Astrocyte (in vitro differentiated cells and primary cell): ENCODE data around the gene TTC34. TPM values are rescaled to one million over a fixed set of nuclear protein-coding genes. Genes with fewer than 3 reads are reported as not detected.

Source experiments
- DNase-seq: peaks from one replicate; pipeline ENCODE4 v3.0.0-alpha.2; 2010; ENCODE audit warnings: low read depth
- FAIRE-seq: peaks from 2 replicates; lab custom pipeline; 2011; peaks lifted over from hg19 to GRCh38; lab: Jason Lieb, UNC
- H2AFZ ChIP-seq: 2 replicates; pipeline ENCODE4 v1.6.0; 2012; ENCODE audit warnings: low read depth, low read length, inconsistent platforms
- H3K27ac ChIP-seq: 2 replicates; pipeline ENCODE4 v1.5.1; 2011; ENCODE audit warnings: low read depth, low read length, inconsistent platforms
- H3K27me3 ChIP-seq: 2 replicates; pipeline ENCODE4 v1.6.0; 2011; ENCODE audit warnings: low read length, inconsistent platforms; ENCODE audit not compliant: insufficient read depth
- H3K36me3 ChIP-seq: 2 replicates; pipeline ENCODE4 v1.5.1; 2011; ENCODE audit warnings: low read length, inconsistent platforms; ENCODE audit not compliant: insufficient read depth
- H3K4me1 ChIP-seq: 2 replicates; pipeline ENCODE4 v1.5.1; 2011; ENCODE audit warnings: low read length, inconsistent platforms; ENCODE audit not compliant: insufficient read depth
- H3K4me2 ChIP-seq: 2 replicates; pipeline ENCODE4 v1.6.0; 2012; ENCODE audit warnings: low read length, inconsistent platforms
- H3K4me3 ChIP-seq: 2 replicates; pipeline ENCODE4 v1.5.1; 2011; ENCODE audit warnings: low read depth, mild to moderate bottlenecking, low read length, inconsistent platforms; ENCODE audit not compliant: insufficient read depth
- H3K79me2 ChIP-seq: 2 replicates; pipeline ENCODE4 v1.6.0; 2012; ENCODE audit warnings: mild to moderate bottlenecking, low read length, inconsistent platforms; ENCODE audit not compliant: insufficient read depth
- H3K9ac ChIP-seq: 2 replicates; pipeline ENCODE4 v1.6.0; 2012; ENCODE audit warnings: mild to moderate bottlenecking, low read length, inconsistent platforms
- H3K9me3 ChIP-seq: 2 replicates; pipeline ENCODE4 v1.5.1; 2012; ENCODE audit warnings: low read depth, mild to moderate bottlenecking, low read length, inconsistent platforms; ENCODE audit not compliant: insufficient read depth
- H4K20me1 ChIP-seq: 2 replicates; pipeline ENCODE4 v1.6.0; 2012; ENCODE audit warnings: low read length, inconsistent platforms; ENCODE audit not compliant: insufficient read depth
- H3K27ac Mint-ChIP-seq: one replicate; pipeline ENCODE4 v1.8.0; 2021; ENCODE audit warnings: mild to moderate bottlenecking, mixed read lengths; ENCODE audit not compliant: unreplicated experiment
- H3K27me3 Mint-ChIP-seq: one replicate; pipeline ENCODE4 v1.8.0; 2021; ENCODE audit warnings: low read depth, mixed read lengths; ENCODE audit not compliant: unreplicated experiment
- H3K36me3 Mint-ChIP-seq: one replicate; pipeline ENCODE4 v1.8.0; 2021; ENCODE audit warnings: low read depth, mixed read lengths; ENCODE audit not compliant: unreplicated experiment
- H3K4me1 Mint-ChIP-seq: one replicate; pipeline ENCODE4 v1.8.0; 2021; ENCODE audit warnings: low read depth, mixed read lengths; ENCODE audit not compliant: unreplicated experiment
- H3K4me3 Mint-ChIP-seq: one replicate; pipeline ENCODE4 v1.8.0; 2021; ENCODE audit warnings: mild to moderate bottlenecking, moderate library complexity, mixed read lengths; ENCODE audit not compliant: unreplicated experiment
- H3K9me3 Mint-ChIP-seq: one replicate; pipeline ENCODE4 v1.8.0; 2021; ENCODE audit warnings: mild to moderate bottlenecking, mixed read lengths; ENCODE audit not compliant: unreplicated experiment
- EZH2 ChIP-seq: IDR thresholded peaks from 2 replicates; pipeline ENCODE4 v1.6.1; 2012; ENCODE audit warnings: mild to moderate bottlenecking, low read length, inconsistent platforms; ENCODE audit not compliant: insufficient read depth
- total RNA-seq: library from RNA; stranded (reverse); gene quantifications from 2 replicates; pipeline ENCODE4 v1.2.1, GENCODE V29; 2021
- TF ChIP-seq, protein P1 (sequence below): IDR thresholded peaks from 2 replicates; pipeline ENCODE4 v1.5.1; 2011; ENCODE audit warnings: low read depth, mild to moderate bottlenecking, inconsistent platforms, low read length, moderate library complexity; ENCODE audit not compliant: insufficient read depth

The TTC34 gene
- total RNA-seq, 1 donor from 2014 or later: 0.39 TPM

DNA sequence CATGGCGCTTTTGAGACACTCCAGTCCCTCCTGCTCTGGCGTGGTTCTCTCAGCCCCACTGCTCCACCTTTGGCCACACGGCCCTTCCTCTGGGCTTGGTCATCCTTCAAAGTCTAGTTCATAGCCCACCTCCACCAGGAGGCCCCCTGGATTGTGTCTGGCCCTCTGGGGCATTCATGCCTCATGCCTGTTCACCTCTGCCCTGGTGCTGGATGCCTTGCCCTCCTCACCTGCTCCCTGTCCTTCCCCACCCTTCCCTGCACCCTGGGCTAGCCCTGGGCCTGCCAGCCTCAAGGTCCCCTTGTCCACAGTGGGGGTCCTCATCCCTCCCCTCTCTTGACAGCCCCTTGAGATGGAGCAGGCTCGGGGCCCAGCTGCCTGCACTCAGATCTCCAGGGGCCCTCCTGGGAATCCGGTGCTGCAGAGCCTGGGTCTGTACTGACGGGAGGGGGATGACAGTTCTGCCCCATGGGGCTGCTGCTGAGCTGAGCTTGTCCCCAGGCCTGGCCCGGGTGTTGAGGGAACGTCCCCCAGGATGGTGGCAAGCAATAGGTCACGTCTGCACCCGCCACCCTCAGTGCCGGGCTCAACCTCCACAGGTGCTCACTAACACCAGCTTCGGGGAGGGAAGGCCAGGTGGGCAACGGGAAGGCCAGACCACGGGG, 196.5 kb downstream of the TTC34 start:
- peaks cover 2% of the 10 kb centered on the region for H3K9me3 Mint-ChIP-seq
- Histone ChIP-seq H3K36me3 (no peaks in the 10 kb centered on the region), H2AFZ (no peak overlapping the region), H3K4me2 (no peak overlapping the region), H3K79me2 (no peaks in the 10 kb centered on the region), H4K20me1 (no peaks in the 10 kb centered on the region), H3K9me3 (no peaks in the 10 kb centered on the region), H3K27ac (no peak overlapping the region), H3K4me3 (no peak overlapping the region), H3K9ac (no peak overlapping the region), H3K4me1 (no peaks in the 10 kb centered on the region), H3K27me3 (no peaks in the 10 kb centered on the region)
- H3K4me3 Mint-ChIP-seq: no peak overlapping the region
- H3K27me3 Mint-ChIP-seq: peaks cover 21% of the 10 kb centered on the region
- FAIRE-seq (no peak), DNase-seq (no peak)
- TF ChIP-seq, protein P1, sequence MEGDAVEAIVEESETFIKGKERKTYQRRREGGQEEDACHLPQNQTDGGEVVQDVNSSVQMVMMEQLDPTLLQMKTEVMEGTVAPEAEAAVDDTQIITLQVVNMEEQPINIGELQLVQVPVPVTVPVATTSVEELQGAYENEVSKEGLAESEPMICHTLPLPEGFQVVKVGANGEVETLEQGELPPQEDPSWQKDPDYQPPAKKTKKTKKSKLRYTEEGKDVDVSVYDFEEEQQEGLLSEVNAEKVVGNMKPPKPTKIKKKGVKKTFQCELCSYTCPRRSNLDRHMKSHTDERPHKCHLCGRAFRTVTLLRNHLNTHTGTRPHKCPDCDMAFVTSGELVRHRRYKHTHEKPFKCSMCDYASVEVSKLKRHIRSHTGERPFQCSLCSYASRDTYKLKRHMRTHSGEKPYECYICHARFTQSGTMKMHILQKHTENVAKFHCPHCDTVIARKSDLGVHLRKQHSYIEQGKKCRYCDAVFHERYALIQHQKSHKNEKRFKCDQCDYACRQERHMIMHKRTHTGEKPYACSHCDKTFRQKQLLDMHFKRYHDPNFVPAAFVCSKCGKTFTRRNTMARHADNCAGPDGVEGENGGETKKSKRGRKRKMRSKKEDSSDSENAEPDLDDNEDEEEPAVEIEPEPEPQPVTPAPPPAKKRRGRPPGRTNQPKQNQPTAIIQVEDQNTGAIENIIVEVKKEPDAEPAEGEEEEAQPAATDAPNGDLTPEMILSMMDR: no peak
- TF ChIP-seq EZH2: no peak
- no peak overlapping the region for H3K27ac Mint-ChIP-seq
- no peaks in the 10 kb centered on the region for H3K36me3 Mint-ChIP-seq
- H3K4me1 Mint-ChIP-seq: no peaks in the 10 kb centered on the region

DNA sequence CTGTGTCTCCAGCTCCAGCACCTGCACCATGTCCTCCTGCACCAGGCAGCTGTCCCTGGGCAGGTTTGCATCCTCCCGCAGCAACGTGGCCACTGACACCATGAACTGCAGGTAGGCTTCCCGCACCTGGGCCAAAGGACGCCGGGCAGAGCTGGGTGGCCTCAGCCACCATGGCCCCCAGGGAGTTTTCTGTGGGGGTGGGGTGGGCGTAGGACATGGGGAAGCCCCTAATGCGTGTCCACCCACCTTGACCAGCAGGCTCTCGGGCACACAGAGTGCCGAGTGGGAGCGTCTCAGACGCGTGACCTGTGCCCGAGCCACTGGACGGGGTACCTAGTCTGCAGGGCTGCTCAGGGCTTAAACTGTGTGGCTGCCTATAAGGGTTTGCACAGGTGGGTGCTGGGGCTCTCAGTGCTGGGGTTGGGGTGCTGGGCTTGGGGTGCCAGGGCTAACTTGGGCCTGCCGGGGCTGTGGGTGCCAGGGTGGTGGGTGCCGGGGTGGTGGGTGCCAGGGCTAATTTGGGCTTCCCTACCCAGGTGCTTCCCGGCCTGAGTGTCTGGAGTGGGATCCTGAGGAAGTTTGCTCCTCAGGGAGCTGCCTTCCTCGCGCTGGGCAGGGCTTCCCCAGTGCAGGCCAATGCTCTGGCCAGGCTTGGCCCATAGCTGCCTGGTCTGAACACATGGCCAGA, 197.2 kb downstream of the TTC34 start:
- Histone ChIP-seq H3K4me3 (no peak overlapping the region), H3K27ac (no peak overlapping the region), H2AFZ (no peak overlapping the region), H3K27me3 (no peaks in the 10 kb centered on the region), H4K20me1 (no peaks in the 10 kb centered on the region), H3K9ac (no peak overlapping the region), H3K79me2 (no peaks in the 10 kb centered on the region), H3K9me3 (no peaks in the 10 kb centered on the region), H3K36me3 (no peaks in the 10 kb centered on the region), H3K4me2 (no peak overlapping the region), H3K4me1 (no peaks in the 10 kb centered on the region)
- Mint-ChIP-seq H3K9me3 (peaks cover 2% of the 10 kb centered on the region), H3K4me3 (no peak overlapping the region), H3K27me3 (peaks cover 18% of the 10 kb centered on the region), H3K36me3 (no peaks in the 10 kb centered on the region), H3K4me1 (no peaks in the 10 kb centered on the region), H3K27ac (no peak overlapping the region)
- DNase-seq (no peak), FAIRE-seq (no peak)
- TF ChIP-seq, protein P1: no peak
- no peak for TF ChIP-seq EZH2
